GM12873 (cell line): ENCODE measurements around the gene SLIT1.

Source experiments
- CTCF ChIP-seq: IDR thresholded peaks from 2 replicates; pipeline ENCODE4 v1.5.1; 2012; ENCODE audit warnings: low read depth, mild to moderate bottlenecking, moderate library complexity, low read length, control low read depth; ENCODE audit not compliant: insufficient read depth; ENCODE audit errors: missing control alignments

SLIT1 gene

GRCh38 chr10:97079448-97079847 is 106.3 kb downstream of the SLIT1 start:
- TF ChIP-seq CTCF = no peak

GRCh38 chr10:97078938-97079445 is 106.8 kb downstream of the SLIT1 start:
- TF ChIP-seq CTCF = no peak

GRCh38 chr10:97078261-97078937 is 107.4 kb downstream of the SLIT1 start:
- no peak for TF ChIP-seq CTCF

- no peak for TF ChIP-seq CTCF
These were observed 109.0 kb downstream of the SLIT1 start for GRCh38 chr10:97076781-97077180.

- no peak for TF ChIP-seq CTCF
These were observed 109.7 kb downstream of the SLIT1 start for GRCh38 chr10:97075961-97076525.

- TF ChIP-seq CTCF = no peak
These were observed 110.3 kb downstream of the SLIT1 start for GRCh38 chr10:97075421-97075820.

- no peak for TF ChIP-seq CTCF
These were observed 111.3 kb downstream of the SLIT1 start for GRCh38 chr10:97074256-97075145.
